DND-41 (cell line): ENCODE results near the gene ORM2.
A peak's percentile ranks its signal among the peaks of the same experiment; 100 is the strongest.

Experiments used
- ATAC-seq: fragments of 200-7000 bp; cut with Tn5 transposase; 3 replicates; pipeline ENCODE4 v1.9.1; 2021; ENCODE audit warnings: low read depth; ENCODE audit not compliant: insufficient read depth
- DNase-seq: peaks from one replicate; pipeline ENCODE4 v3.0.0-alpha.2; 2020
- H2AFZ ChIP-seq: 2 replicates; pipeline ENCODE4 v1.6.0; 2012; ENCODE audit warnings: low read depth, low read length
- H3K27ac ChIP-seq: 2 replicates; pipeline ENCODE4 v1.5.1; 2012; ENCODE audit warnings: low read length, inconsistent platforms
- H3K27me3 ChIP-seq: fragments of 200-600 bp; sonication (generic); 2 replicates; pipeline ENCODE4 v1.6.0; 2012; ENCODE audit warnings: low read length, mild to moderate bottlenecking, inconsistent platforms; ENCODE audit not compliant: insufficient read depth, poor library complexity
- H3K36me3 ChIP-seq: 2 replicates; pipeline ENCODE4 v1.5.1; 2012; ENCODE audit warnings: low read length, inconsistent platforms; ENCODE audit not compliant: insufficient read depth
- H3K4me1 ChIP-seq: 2 replicates; pipeline ENCODE4 v1.5.1; 2012; ENCODE audit warnings: mild to moderate bottlenecking, low read length; ENCODE audit not compliant: insufficient read depth
- H3K4me2 ChIP-seq: 2 replicates; pipeline ENCODE4 v1.6.0; 2012; ENCODE audit warnings: mild to moderate bottlenecking, moderate library complexity, low read length, inconsistent platforms; ENCODE audit not compliant: insufficient read depth
- H3K4me3 ChIP-seq, 2 experiments: fragments of 200-600 bp in 1 of 2; shearing (Covaris generic) in 1 of 2; 2 replicates each; pipeline ENCODE4 v1.5.1; 2012 to 2016; ENCODE audit warnings: inconsistent platforms in 2 of 2, low read length in 2 of 2, mild to moderate bottlenecking in 2 of 2, low read depth in 1 of 2, moderate library complexity in 1 of 2
- H3K79me2 ChIP-seq: 2 replicates; pipeline ENCODE4 v1.6.0; 2012; ENCODE audit warnings: low read length, inconsistent platforms; ENCODE audit not compliant: insufficient read depth
- H3K9ac ChIP-seq: 2 replicates; pipeline ENCODE4 v1.6.0; 2012; ENCODE audit warnings: low read depth, mild to moderate bottlenecking, inconsistent platforms, low read length, moderate library complexity
- H3K9me3 ChIP-seq: 2 replicates; pipeline ENCODE4 v1.5.1; 2012; ENCODE audit warnings: low read length, moderate library complexity, mild to moderate bottlenecking, inconsistent platforms; ENCODE audit not compliant: insufficient read depth, severe bottlenecking
- H4K20me1 ChIP-seq: 2 replicates; pipeline ENCODE4 v1.6.0; 2012; ENCODE audit warnings: low read length; ENCODE audit not compliant: insufficient read depth
- EZH2 ChIP-seq: IDR thresholded peaks from 3 replicates; pipeline ENCODE4 v1.6.1; 2012; ENCODE audit warnings: borderline replicate concordance, low read depth, mild to moderate bottlenecking, moderate library complexity, low read length, inconsistent platforms; ENCODE audit not compliant: severe bottlenecking
- TF ChIP-seq, protein P1 (sequence below): IDR thresholded peaks from 2 replicates; pipeline ENCODE4 v1.5.1; 2012; ENCODE audit warnings: borderline replicate concordance, low read length, moderate library complexity, mild to moderate bottlenecking; ENCODE audit not compliant: poor library complexity, severe bottlenecking; ENCODE audit errors: extremely low read depth

ORM2 gene

DNA sequence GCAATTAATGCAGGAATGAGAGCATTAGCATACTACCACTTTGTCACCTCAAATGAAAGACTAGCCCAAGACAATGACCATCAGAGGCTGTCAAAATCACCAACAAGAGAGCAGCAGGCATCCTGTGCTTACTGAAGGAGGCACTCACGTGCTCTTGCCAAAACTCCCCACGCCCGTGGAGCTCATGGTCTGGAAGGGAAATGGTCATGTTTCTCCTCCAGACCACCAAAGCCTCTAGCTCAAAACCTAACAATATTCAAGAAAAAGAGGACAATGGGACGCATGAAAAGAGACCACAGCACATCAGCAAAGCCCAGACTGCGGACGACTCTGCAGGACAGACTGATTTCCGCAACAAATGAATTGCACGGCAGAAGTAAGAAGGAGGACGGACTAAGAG is 45.3 kb downstream of the ORM2 start:
- Histone ChIP-seq H3K4me3 (no peak overlapping the region), H3K9ac (no peak overlapping the region), H3K9me3 (no peaks in the 10 kb centered on the region), H3K27ac (peak overlapping the region; percentile 96), H3K4me2 (no peak overlapping the region), H3K36me3 (peaks cover 81% of the 10 kb centered on the region), H3K27me3 (no peaks in the 10 kb centered on the region), H3K4me1 (peaks cover 67% of the 10 kb centered on the region), H2AFZ (no peak overlapping the region), H3K79me2 (peaks cover 63% of the 10 kb centered on the region), H4K20me1 (peaks cover 9% of the 10 kb centered on the region)
- TF ChIP-seq, protein P1, sequence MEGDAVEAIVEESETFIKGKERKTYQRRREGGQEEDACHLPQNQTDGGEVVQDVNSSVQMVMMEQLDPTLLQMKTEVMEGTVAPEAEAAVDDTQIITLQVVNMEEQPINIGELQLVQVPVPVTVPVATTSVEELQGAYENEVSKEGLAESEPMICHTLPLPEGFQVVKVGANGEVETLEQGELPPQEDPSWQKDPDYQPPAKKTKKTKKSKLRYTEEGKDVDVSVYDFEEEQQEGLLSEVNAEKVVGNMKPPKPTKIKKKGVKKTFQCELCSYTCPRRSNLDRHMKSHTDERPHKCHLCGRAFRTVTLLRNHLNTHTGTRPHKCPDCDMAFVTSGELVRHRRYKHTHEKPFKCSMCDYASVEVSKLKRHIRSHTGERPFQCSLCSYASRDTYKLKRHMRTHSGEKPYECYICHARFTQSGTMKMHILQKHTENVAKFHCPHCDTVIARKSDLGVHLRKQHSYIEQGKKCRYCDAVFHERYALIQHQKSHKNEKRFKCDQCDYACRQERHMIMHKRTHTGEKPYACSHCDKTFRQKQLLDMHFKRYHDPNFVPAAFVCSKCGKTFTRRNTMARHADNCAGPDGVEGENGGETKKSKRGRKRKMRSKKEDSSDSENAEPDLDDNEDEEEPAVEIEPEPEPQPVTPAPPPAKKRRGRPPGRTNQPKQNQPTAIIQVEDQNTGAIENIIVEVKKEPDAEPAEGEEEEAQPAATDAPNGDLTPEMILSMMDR: no peak
- TF ChIP-seq EZH2: no peak
- ATAC-seq: no peak
- no peak for DNase-seq

DNA sequence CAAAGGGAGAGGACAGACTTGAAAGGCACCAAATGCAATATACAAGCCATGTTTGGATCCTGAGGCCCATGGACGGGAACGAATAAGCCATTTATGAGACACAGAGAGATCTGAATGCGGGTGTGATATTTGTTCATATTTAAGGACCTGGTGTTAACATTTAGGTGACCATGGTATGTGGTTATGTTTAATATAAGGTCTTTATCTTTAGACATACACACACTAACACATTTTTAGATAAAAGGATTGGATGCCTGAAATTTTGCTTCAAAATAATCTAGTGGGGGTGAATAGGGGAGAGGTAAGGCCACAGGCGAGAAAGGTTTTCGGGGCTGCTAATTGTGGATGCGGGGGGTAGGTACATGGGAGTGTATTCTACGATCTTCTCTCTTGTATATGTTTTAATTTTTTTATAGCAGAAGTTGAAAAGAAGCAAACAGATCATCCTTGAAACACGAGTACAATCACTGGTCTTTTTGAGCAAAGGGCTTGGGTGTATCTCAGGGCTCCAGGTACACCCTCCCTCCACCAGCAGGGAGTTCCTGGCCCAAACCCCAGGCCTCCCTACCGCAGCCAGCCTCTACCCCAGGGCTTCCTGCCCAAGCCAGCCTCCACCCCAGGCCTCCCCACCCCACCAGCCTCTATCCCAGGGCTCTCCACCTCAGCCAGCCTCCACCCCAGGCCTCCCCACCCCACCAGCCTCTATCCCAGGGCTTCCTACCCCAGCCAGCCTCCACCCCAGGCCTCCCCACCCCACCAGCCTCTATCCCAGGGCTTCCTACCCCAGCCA is 45.9 kb downstream of the ORM2 start:
- H3K4me3 ChIP-seq: no peak overlapping the region
- no peaks in the 10 kb centered on the region for H3K27me3 ChIP-seq
- peaks cover 63% of the 10 kb centered on the region for H3K79me2 ChIP-seq
- no peaks in the 10 kb centered on the region for H3K9me3 ChIP-seq
- DNase-seq (no peak), ATAC-seq (no peak)
- H3K27ac ChIP-seq: peak overlapping the region; percentile 96
- H4K20me1 ChIP-seq: peaks cover 9% of the 10 kb centered on the region
- peaks cover 81% of the 10 kb centered on the region for H3K36me3 ChIP-seq
- peaks cover 65% of the 10 kb centered on the region for H3K4me1 ChIP-seq
- H2AFZ ChIP-seq: no peak overlapping the region
- no peak overlapping the region for H3K9ac ChIP-seq
- no peak for TF ChIP-seq EZH2
- H3K4me2 ChIP-seq: no peak overlapping the region

DNA sequence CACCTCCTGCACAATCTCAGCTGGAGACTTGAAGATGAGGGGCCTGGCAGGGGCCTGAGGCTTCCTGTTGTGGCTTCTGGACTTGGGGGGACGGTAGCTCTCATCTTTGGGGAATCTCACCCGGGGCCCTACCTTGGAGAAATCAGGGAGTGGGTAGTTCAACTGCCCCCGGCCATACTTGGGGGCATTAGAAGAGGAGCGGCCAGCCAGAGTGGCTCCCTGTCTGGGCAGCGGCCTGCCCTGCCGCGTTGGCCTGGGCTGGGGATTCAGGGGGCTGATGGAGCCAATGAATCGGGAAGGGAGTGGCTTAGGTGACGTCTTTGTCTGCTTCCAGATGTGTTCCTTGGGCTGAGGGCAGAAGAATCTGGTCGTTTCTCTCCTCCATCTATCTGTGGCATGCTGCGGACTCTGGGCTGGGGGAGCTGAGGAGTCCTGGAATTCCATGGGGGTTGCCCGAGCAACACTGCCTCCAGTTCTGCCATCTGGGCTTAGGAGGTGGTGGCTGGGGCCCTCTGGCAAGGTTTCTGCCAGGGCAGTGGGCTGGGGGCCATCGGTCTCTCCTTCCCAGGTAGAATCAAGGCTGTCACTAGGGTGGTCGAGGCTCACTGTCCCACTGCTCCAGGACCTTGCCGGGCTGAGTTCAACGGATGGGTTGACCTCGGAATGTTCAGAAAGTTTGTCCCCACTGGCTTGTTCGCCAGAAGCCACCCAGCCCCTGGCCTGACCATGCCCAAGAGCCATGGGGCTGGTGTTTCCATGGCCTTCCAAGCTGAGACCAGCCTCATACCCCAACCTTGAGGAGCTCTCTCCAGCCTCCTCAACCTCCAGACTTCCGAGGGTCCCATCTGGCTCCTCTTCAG is 47.1 kb downstream of the ORM2 start:
- no peak for TF ChIP-seq EZH2
- TF ChIP-seq, protein P1: no peak
- H2AFZ ChIP-seq: no peak overlapping the region
- ATAC-seq: no peak
- peaks cover 10% of the 10 kb centered on the region for H4K20me1 ChIP-seq
- no peak overlapping the region for H3K4me2 ChIP-seq
- H3K9me3 ChIP-seq: no peaks in the 10 kb centered on the region
- H3K4me3 ChIP-seq: no peak overlapping the region
- H3K27me3 ChIP-seq: no peaks in the 10 kb centered on the region
- peak overlapping the region; percentile 42 for H3K27ac ChIP-seq
- H3K79me2 ChIP-seq: peaks cover 64% of the 10 kb centered on the region
- peaks cover 53% of the 10 kb centered on the region for H3K4me1 ChIP-seq
- peaks cover 78% of the 10 kb centered on the region for H3K36me3 ChIP-seq
- H3K9ac ChIP-seq: no peak overlapping the region
- DNase-seq: no peak

DNA sequence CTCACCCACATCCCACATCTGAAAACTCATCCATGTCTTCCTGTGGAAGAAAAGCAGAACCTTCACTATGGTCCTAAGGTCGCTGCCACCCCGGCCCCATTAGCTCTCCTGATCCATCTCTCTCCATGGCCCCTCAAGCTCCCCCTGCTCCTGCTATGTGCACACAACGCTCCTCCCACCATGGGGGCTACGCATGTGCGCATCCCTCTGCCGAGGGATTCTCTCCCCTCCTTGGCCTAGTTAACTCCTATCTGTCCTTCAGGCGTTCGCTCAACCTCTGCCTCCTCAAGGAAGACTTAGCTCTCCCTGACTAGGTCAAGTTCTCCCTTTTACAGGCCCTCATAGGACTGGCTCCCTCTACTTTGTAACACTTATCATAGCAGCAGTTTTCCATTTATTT is 48.3 kb downstream of the ORM2 start:
- Histone ChIP-seq H3K36me3 (peaks cover 88% of the 10 kb centered on the region), H3K27me3 (no peaks in the 10 kb centered on the region), H3K27ac (peak overlapping the region; percentile 42), H4K20me1 (peaks cover 13% of the 10 kb centered on the region), H2AFZ (no peak overlapping the region), H3K9ac (no peak overlapping the region), H3K4me3 (no peak overlapping the region), H3K79me2 (peaks cover 76% of the 10 kb centered on the region), H3K9me3 (no peaks in the 10 kb centered on the region), H3K4me1 (peaks cover 52% of the 10 kb centered on the region), H3K4me2 (no peak overlapping the region)
- no peak for TF ChIP-seq EZH2
- no peak for DNase-seq
- no peak for ATAC-seq
